HCEC 1CT (cell line): Measurements from ENCODE around the gene ARHGEF17.

Source experiments
- DNase-seq: peaks from one replicate; pipeline ENCODE4 v3.0.0-alpha.2; 2017

The ARHGEF17 gene

DNA sequence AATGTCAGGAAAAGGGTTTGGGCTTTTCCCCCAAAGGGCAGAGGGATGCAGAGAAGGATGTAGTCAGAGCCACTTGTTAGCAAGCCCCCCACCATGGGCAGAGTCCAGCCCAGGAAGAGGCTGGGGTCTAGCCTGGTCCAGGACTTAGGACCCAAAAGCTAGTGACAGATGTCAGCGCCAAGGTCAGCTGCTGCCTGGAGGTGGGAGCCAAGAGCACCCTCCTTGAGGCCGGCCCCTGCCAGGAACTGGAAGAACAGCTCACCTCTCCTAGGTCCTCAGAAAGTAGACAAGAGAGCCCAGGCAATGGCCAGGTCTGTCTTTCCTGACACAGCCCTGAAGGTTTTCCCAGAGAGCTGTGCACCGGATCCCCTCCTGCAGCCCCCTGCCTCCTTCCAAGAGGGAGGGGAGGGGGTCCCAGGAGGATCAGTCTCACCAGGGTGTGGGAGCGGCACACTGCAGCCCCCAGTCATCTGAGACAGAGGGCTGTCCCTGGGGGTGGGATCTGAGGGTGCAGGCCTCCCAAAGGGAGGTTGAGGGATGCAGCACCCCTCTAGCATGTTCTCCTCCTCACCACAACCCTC lies 14.6 kb upstream of the ARHGEF17 start:
- no peak for DNase-seq

DNA sequence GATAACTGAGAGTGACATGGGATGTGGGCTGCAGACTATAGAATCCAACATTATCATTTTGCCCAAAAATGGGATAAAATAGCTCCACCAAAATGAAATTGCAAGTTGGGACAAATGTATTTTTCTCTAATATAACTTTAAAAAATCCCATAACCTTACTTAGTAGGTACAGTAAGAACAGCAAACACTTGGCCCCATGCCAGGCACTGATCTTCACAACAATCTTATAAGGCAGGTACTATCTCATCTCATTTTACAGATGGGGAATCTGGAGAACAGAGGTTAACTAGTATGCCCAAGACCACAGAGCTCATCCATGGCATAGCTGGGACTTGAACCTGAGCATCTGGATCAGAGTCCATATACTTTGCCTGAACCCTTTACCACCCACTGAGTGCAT lies 13.5 kb upstream of the ARHGEF17 start:
- no peak for DNase-seq

DNA sequence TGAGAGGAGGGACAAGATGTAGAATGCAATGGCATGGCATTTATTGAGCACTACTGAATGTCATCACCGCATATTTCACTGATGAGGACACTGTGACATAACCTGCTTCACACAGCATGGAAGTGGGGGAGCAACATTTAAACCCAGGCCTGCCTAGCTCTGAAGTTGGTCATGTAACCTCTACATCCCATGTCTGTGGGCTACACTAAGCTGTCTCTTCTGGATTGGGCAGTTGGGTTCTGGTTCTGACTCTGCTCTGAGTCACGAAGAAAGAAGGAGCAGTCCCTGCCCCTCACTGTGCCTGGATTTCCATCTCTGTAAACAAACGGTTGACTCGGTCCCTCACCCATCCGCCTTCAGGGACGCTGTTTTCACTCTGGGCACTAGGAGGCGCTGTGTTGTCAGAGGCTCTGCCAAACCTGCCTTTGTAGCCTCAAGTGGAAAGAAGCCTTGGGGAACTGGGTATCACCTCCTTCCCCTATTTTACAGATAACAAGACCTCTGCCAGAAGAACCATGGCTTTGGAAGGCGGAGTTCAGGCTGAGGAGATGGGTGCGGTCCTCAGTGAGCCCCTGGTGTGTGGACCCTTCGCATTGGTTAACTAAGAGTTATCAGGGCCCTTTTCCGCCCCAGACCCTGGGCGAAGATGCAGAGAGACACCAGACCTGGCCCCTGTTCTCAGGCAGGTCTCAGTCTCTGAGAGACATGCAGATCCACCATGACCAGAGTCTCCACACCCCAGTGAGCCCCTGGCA lies 12.7 kb upstream of the ARHGEF17 start:
- peak; percentile 93 for DNase-seq

DNA sequence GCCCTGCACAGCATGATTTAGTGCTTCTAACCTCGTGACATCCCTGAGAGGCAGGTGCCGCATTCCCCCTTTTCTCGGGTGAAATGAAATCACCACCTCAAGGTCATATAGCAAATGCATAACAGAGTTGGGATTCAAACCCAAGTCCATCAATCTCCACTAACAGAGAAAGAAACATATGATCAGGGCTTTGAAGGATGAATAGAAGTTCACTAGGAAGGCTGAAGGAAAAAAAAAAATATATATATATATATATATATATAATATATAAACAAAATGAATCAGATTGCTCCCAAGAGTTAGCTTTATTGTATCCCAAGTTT lies 12.1 kb upstream of the ARHGEF17 start:
- DNase-seq: no peak

DNA sequence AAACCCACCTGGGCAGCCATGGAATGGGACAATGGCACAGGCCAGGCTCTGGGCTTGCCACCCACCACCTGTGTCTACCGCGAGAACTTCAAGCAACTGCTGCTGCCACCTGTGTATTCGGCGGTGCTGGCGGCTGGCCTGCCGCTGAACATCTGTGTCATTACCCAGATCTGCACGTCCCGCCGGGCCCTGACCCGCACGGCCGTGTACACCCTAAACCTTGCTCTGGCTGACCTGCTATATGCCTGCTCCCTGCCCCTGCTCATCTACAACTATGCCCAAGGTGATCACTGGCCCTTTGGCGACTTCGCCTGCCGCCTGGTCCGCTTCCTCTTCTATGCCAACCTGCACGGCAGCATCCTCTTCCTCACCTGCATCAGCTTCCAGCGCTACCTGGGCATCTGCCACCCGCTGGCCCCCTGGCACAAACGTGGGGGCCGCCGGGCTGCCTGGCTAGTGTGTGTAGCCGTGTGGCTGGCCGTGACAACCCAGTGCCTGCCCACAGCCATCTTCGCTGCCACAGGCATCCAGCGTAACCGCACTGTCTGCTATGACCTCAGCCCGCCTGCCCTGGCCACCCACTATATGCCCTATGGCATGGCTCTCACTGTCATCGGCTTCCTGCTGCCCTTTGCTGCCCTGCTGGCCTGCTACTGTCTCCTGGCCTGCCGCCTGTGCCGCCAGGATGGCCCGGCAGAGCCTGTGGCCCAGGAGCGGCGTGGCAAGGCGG lies 11.4 kb upstream of the ARHGEF17 start:
- no peak for DNase-seq

DNA sequence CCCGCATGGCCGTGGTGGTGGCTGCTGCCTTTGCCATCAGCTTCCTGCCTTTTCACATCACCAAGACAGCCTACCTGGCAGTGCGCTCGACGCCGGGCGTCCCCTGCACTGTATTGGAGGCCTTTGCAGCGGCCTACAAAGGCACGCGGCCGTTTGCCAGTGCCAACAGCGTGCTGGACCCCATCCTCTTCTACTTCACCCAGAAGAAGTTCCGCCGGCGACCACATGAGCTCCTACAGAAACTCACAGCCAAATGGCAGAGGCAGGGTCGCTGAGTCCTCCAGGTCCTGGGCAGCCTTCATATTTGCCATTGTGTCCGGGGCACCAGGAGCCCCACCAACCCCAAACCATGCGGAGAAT lies 10.9 kb upstream of the ARHGEF17 start:
- DNase-seq: no peak

DNA sequence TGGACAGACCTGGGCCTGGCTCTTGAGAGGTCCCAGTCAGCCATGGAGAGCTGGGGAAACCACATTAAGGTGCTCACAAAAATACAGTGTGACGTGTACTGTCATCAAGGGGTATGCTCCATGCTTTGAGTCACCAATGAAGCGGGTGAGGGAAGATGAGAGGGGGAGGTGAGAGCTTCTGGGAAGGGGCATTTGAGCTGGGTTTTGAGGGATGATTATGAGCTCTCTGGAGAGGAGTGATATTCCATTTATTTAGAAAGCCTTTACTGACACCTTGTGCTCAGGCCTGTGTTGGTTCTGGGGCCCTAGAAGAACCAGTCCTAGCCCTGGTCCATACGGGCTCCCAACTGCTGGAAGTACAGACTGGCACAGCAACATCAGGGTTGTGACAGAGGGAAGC lies 10.4 kb upstream of the ARHGEF17 start:
- DNase-seq: no peak

DNA sequence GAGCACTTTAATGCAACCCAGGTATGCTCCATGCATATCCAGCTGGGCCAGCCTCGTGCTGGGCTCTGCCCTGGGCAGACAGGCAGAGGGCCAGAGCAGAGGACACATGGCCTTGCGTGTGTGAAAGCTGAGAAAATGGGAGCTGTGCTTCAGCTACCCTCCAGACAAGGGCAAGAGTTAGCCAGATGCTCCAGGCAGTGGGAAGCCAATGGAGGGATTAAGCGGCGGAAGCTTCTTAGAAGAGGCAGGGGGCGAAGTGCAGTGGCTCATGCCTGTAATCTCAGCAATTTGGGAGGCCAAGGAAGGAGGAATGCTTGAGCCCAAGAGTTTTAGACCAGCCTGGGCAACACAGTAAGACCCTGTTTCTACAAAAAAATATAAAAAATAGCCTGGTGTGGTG lies 9.8 kb upstream of the ARHGEF17 start:
- no peak for DNase-seq

DNA sequence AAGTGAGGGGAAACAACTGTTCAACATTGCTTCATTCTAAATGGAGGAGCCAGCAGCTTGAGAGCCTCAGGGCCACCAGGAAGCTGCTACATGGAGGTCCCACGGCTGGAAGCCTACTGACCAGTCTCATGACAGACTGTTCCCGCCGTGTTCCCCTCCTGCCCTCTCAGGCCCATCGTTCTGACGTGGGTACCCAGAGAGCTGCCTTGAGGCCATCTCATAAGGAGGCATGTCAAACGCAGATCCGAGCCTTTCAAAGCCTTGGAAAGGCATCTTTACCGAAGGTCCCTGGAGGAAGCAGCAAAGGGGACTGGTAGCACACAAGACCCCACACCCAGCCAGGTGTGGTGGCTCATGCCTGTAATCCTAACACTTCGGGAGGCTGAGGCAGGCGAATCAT lies 8.3 kb upstream of the ARHGEF17 start:
- DNase-seq: no peak

DNA sequence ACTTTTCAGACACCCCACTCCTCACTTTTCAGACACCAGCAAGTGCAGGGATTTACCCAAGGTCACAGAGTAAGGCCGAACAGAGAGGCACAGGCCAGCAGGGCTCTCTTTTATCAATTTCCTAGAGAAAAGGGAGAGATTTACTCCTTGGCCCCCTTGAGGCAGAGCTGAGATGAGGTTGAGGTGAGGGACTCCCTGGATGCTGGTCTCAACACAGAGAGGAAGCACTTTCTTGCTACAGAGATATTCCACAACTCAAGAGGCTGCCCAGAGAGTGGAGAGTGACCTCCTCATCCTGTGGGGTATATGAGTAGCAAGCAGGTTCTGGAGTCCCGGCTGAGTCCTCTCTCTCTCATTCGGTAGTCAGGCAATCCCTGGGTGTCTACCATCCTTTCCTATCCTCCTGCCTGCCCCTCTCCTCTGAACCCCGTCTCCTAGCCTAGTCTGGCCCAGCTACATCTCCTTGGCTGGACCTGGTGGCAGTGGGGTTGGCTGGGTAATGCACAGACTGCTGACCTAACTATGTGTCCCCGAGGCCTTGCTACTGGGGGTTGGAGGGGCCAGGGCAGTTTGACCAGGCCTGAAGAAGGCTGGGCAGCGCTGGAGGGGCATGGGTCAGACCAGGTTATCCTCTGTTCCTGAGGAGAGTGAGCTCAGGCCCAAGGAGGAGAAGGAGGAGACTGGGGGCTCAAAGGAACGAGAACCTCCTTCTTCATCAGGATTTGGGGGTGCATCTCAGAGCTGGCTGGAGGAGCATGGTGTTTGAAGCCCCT lies 1.8 kb upstream of the ARHGEF17 start:
- DNase-seq: peak; percentile 24

DNA sequence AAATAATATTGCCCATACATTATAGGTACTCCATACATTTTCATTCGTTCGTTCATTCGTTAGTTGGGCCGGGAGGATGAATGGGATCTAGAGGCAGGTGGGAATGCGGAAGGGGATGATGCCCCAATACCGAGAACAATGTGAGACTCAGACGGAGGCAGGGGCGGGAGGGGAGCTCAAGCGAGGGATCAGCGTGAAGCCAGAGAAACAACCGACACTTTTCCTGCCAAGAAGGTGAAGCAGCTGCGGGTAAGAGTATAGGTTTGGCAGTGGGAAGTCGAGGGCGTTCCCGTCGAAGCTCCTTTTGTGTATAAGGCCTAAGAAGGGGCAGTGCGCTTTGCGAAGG lies 1.1 kb upstream of the ARHGEF17 start:
- no peak for DNase-seq

DNA sequence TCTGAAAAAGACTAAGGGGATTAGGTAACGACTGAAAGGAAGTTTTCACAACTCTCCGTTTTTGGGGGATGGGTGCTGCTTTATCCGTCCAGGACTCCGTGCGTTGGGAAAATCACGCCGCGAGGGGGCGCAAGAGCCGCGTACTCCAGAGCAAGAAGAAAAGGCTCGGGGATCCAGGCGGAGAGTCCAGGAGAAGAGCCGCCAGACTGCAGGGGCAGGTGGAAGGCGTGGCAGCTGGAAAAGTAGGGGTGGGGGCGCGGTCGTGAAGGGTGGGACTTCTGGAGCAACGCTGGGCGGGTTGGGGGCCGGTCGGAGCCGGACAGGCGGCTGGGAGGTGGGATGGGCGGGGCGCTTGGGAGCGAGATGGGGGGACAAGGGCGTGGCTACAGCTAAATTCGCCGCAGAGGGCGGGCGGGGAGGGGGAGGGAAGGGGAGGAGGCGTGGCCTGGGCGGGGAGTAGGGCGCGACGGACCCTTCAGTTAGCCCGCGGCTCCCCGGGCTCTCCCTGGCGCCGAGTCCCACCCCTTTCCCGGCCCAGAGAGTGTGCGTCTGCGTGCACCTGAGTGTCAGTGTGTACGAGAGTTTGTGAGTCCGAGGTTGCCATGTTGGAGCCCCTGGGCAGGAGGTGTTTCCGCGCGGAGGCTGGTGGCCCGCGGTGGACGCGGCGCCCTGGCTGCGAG lies 613 bp upstream of the ARHGEF17 start:
- peak; percentile 98 for DNase-seq

DNA sequence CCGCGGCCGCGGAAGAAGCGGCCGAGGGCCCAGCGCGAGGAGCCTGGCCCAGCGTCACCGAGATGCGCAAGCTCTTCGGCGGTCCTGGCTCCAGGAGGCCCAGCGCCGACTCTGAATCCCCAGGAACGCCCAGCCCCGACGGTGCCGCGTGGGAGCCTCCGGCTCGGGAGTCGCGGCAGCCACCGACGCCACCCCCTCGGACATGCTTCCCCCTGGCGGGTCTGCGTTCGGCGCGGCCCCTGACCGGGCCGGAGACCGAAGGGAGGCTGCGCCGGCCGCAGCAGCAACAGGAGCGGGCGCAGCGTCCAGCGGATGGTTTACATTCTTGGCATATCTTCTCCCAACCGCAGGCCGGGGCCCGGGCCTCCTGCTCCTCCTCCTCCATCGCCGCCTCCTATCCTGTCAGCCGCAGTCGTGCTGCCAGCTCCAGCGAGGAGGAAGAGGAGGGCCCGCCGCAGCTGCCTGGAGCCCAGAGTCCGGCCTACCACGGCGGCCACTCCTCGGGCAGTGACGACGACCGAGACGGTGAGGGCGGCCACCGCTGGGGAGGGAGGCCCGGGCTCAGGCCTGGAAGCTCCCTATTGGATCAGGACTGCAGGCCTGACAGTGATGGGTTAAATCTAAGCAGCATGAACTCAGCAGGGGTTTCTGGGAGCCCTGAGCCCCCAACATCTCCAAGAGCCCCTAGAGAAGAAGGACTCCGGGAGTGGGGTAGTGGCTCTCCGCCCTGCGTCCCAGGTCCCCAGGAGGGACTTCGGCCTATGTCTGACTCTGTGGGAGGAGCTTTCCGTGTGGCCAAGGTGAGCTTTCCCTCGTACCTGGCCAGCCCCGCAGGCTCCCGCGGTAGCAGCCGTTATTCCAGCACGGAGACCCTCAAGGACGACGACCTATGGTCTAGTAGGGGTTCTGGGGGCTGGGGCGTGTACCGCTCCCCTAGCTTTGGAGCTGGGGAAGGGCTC lies 1.2 kb downstream of the ARHGEF17 start:
- DNase-seq: peak; percentile 97

DNA sequence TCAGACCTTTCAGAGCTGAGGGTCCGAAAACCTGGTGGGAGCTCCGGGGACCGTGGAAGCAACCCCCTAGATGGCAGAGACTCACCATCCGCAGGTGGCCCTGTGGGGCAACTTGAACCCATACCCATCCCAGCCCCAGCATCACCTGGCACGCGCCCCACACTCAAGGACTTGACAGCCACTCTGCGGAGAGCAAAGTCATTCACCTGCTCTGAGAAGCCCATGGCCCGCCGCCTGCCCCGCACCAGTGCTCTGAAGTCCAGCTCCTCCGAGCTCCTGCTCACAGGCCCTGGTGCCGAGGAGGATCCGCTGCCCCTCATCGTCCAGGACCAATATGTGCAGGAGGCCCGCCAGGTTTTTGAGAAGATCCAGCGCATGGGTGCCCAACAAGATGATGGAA lies 2.0 kb downstream of the ARHGEF17 start:
- DNase-seq: no peak

DNA sequence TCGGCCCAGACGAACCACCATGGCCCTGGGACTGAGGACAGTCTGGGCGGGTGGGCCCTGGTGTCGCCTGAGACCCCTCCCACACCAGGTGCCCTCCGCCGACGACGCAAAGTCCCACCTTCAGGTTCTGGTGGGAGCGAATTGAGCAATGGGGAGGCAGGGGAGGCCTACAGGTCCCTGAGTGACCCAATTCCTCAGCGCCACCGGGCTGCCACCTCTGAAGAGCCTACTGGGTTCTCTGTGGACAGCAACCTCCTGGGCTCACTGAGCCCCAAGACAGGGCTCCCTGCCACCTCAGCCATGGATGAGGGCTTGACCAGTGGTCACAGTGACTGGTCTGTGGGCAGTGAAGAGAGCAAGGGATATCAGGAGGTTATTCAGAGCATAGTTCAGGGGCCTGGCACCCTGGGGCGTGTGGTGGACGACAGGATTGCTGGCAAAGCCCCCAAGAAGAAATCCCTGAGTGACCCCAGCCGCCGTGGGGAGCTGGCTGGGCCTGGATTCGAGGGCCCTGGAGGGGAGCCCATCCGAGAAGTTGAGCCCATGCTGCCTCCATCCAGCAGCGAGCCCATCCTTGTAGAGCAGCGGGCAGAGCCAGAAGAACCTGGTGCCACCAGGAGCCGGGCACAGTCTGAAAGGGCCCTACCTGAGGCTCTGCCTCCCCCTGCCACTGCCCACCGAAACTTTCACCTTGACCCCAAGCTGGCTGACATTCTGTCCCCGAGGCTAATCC lies 2.8 kb downstream of the ARHGEF17 start:
- no peak for DNase-seq

DNA sequence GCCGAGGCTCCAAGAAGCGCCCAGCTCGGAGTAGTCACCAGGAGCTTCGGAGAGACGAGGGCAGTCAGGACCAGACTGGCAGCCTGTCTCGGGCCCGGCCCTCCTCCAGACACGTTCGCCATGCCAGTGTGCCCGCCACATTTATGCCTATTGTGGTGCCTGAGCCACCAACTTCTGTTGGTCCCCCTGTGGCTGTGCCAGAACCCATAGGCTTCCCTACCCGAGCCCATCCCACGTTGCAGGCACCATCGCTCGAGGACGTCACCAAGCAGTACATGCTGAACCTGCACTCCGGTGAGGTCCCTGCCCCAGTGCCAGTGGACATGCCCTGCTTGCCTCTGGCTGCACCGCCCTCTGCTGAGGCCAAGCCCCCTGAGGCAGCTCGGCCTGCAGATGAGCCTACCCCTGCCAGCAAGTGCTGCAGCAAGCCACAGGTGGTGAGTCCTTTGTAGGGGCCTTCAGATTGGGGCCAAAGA lies 3.4 kb downstream of the ARHGEF17 start:
- DNase-seq: no peak

DNA sequence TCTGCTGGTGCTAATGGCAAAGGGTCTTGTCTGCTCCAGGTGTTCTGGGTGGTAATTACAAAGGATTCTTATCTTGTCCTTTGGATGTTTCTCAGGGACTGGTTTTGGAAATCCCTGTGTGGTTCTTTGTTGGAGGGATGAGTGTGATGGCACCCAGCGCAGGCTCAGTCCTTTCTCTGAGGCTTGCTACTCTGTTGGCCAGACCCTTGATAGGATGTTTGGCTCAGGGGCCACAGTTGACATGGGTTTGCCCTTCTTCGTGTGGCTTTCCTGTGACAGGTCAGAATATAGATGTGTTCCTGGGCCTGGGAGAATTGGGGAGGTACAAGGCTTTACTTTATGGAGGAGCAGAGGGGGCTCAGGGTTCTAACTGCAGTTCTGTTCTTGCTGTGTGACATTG lies 4.0 kb downstream of the ARHGEF17 start:
- no peak for DNase-seq

DNA sequence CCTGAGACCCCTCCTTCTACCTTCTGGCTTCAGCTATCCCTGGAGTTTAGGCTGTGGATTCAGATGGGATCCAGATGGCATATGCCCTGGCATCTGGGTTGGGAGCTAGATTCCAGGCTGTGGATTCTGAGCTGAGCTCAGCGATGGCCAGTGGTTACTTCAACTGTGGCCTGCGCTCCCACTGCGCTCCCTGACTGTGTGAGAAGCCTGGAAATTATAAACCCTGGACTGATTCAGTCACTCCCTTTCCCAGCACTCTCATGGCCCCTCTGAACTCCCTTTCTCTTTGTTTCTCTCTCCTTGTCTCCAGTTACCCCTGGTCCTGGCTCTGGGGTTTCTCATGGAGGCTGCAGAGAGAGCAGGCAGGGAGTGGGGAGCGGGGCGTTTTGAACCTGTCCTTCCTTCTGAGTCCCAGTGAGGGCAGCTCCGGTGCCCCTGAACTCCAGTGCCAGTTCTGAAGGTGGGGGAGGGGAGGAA lies 4.8 kb downstream of the ARHGEF17 start:
- DNase-seq: peak; percentile 24

DNA sequence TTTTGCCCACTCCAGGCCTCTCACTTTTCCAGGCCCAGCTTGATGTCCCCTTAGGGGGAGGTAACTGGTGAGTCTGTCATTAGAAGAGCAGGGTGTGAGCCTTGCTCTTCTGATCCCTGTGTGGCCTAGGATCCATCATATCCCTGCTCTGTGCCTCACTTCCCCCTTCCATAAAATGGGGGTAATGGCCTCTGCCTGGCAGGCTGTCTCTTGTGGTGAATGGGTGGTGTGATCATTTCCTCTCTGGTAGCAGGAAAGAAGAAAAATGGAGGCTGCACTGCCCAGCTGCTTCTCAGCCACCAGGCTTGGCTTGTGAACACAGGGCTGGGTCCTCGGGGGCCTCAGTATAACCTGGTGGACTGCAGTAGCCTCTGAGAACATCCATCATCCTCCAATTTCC lies 5.6 kb downstream of the ARHGEF17 start:
- peak; percentile 30 for DNase-seq

DNA sequence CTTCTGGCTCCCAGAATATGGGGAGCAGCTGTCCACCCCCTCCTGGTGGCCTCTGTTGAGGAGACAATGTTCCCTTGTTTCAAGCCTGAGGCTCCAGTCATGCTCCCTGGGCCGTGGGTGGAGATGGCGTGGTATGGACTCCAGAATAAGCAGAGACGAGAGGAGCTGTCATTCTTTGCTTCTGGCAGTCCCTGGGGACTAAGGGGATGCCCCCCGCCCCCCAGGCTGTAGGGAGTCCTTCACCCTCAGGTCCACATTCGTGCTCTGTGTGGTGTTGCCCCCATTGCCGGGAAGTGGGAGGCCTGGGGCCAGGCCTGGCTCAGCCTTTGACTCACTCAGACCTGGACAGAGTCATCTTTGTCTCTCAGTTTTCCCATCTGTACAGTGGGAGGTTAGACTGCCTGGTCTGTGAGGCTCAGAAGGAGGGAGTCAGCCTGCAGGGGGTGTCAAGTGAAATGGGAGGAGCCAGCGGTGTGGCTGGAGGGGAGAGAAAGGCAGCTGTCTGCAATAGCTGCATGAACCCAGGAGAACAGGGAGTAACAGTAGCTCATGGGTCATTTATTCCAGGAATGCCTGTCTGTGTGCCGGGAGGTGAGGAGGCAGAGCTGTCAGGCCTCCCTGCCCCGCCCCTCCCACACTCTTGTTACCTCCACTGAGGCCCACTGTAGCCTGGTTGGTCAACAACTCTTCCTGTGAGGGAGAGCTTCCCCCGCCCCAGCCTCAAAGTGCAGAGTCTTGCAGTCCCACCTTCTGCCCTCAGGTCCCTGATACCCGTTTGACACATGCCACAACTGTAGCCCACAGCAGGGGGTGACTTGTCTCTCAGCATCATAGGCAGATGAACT lies 6.3 kb downstream of the ARHGEF17 start:
- peak; percentile 53 for DNase-seq
